Activated T-helper 17 cell treated with anti-CD3 and anti-CD28 coated beads, Interleukin-2, amount 50 U/mL, for 72 hours (primary cell): ENCODE measurements around the gene AKIRIN1. TPM values are rescaled to one million over a fixed set of nuclear protein-coding genes. Genes with fewer than 3 reads are reported as not detected.
"Not testable (repeated sequence)": the region's sequence is repeated elsewhere in the genome, so short reads cannot be mapped to it uniquely, and the experiment has no call there.

Experiments used
- ATAC-seq: fragments of 150-1000 bp; cut with Tn5 transposase; replicated peaks from 2 replicates; pipeline ENCODE4 v1.10.0; 2021; ENCODE audit warnings: mild to moderate bottlenecking, moderate library complexity
- H3K27ac Mint-ChIP-seq: one replicate; pipeline ENCODE4 v1.8.0; 2022; ENCODE audit warnings: mixed read lengths
- H3K27me3 Mint-ChIP-seq: one replicate; pipeline ENCODE4 v1.8.0; 2022; ENCODE audit warnings: mixed read lengths
- H3K36me3 Mint-ChIP-seq: one replicate; pipeline ENCODE4 v1.8.0; 2022; ENCODE audit warnings: low read depth, mild to moderate bottlenecking, mixed read lengths
- H3K4me1 Mint-ChIP-seq: one replicate; pipeline ENCODE4 v1.8.0; 2022; ENCODE audit warnings: mixed read lengths
- H3K4me3 Mint-ChIP-seq: one replicate; pipeline ENCODE4 v1.8.0; 2022; ENCODE audit warnings: mild to moderate bottlenecking, mixed read lengths
- H3K9me3 Mint-ChIP-seq: one replicate; pipeline ENCODE4 v1.8.0; 2022; ENCODE audit warnings: mixed read lengths
- total RNA-seq, 2 donors: library from RNA; stranded (reverse); gene quantifications; one replicate each; pipeline ENCODE4 v1.2.3, GENCODE V29; 2022

Gene AKIRIN1
- total RNA-seq, 2 donors from 2014 or later: 52.2 to 54.1 TPM

DNA sequence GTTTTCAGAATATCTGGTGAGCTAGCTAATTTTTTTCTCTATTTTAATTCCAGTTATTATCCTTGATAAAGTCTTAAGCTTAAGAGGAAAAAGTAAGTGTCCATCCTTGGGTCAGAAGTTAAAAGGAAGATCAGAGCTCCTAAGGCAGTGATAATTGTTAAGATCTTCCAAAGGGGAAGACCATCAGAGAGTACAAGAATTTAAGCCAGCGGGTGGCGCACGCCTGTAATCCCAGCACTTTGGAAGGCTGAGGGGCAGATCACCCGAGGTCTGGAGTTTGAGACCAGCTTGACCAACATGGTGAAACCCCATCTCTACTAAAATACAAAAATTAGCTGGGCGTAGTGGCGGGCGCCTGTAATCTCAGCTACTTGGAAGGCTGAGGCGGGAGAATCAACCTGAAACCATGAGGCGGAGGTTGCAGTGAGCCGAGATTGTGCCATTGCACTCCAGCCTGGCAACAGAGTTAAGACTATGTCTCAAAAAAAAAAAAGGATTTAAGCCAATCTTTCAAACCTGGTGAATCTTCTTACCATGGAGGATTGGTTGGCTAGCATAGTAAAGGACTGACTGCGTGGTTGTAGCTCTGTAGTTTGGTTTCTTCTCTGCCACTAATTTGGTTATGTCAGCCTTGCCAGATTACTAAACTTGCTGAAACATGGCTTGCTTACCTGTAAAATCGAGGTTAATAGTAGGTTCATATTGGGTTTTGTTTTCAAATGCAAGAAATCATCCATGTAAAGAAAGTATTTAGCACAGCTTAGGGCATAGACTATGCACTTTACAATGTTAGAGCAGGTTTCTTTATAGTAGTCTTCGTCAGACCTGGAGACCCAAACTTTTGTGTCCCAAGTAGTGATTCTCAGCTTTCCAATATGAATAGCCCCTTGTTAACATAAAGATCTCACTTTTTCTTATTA, 15.9 kb downstream of the AKIRIN1 start:
- no peaks in the 10 kb centered on the region for H3K27me3 Mint-ChIP-seq
- peaks cover 25% of the 10 kb centered on the region for H3K4me1 Mint-ChIP-seq
- H3K27ac Mint-ChIP-seq: peak overlapping the region; percentile 49
- peaks cover 93% of the 10 kb centered on the region for H3K36me3 Mint-ChIP-seq
- ATAC-seq: no peak
- no peaks in the 10 kb centered on the region for H3K9me3 Mint-ChIP-seq
- no peak overlapping the region for H3K4me3 Mint-ChIP-seq

GRCh38 chr1:39014956-39015355, 23.9 kb downstream of the AKIRIN1 start:
- H3K9me3 Mint-ChIP-seq, H3K4me1 Mint-ChIP-seq, H3K4me3 Mint-ChIP-seq, ATAC-seq, H3K27ac Mint-ChIP-seq, H3K27me3 Mint-ChIP-seq: not testable (repeated sequence)
- peaks cover 24% of the 10 kb centered on the region for H3K36me3 Mint-ChIP-seq

- no peaks in the 10 kb centered on the region for H3K27me3 Mint-ChIP-seq
Observed at GRCh38 chr1:39016604-39017171, 25.6 kb downstream of the AKIRIN1 start.

GRCh38 chr1:39017266-39017665, 26.2 kb downstream of the AKIRIN1 start:
- H3K36me3 Mint-ChIP-seq: peaks cover 7% of the 10 kb centered on the region
- H3K27me3 Mint-ChIP-seq: no peaks in the 10 kb centered on the region
- no peak for ATAC-seq
- H3K9me3 Mint-ChIP-seq: no peaks in the 10 kb centered on the region
- H3K27ac Mint-ChIP-seq: no peak overlapping the region
- no peaks in the 10 kb centered on the region for H3K4me1 Mint-ChIP-seq
- no peak overlapping the region for H3K4me3 Mint-ChIP-seq

More at GRCh38 chr1:39016604-39017171, 25.6 kb downstream of the AKIRIN1 start:
- H3K4me1 Mint-ChIP-seq: no peaks in the 10 kb centered on the region
- H3K4me3 Mint-ChIP-seq: no peak overlapping the region
- ATAC-seq: no peak
- H3K9me3 Mint-ChIP-seq: no peaks in the 10 kb centered on the region
- H3K27ac Mint-ChIP-seq: no peak overlapping the region
- H3K36me3 Mint-ChIP-seq: peaks cover 13% of the 10 kb centered on the region

GRCh38 chr1:39020494-39020893, 29.4 kb downstream of the AKIRIN1 start:
- not testable (repeated sequence) for H3K9me3 Mint-ChIP-seq, H3K36me3 Mint-ChIP-seq, H3K4me1 Mint-ChIP-seq, H3K27ac Mint-ChIP-seq, H3K4me3 Mint-ChIP-seq, ATAC-seq, H3K27me3 Mint-ChIP-seq

GRCh38 chr1:39021426-39021825, 30.4 kb downstream of the AKIRIN1 start:
- Mint-ChIP-seq H3K9me3 (no peaks in the 10 kb centered on the region), H3K27me3 (no peaks in the 10 kb centered on the region), H3K27ac (no peak overlapping the region), H3K4me1 (peaks cover 5% of the 10 kb centered on the region), H3K36me3 (no peaks in the 10 kb centered on the region), H3K4me3 (no peak overlapping the region)
- no peak for ATAC-seq

GRCh38 chr1:39023140-39023539, 32.1 kb downstream of the AKIRIN1 start:
- Mint-ChIP-seq H3K36me3 (peaks cover 15% of the 10 kb centered on the region), H3K4me3 (no peak overlapping the region), H3K9me3 (no peaks in the 10 kb centered on the region), H3K27ac (no peak overlapping the region), H3K4me1 (peaks cover 5% of the 10 kb centered on the region), H3K27me3 (no peaks in the 10 kb centered on the region)
- no peak for ATAC-seq

DNA sequence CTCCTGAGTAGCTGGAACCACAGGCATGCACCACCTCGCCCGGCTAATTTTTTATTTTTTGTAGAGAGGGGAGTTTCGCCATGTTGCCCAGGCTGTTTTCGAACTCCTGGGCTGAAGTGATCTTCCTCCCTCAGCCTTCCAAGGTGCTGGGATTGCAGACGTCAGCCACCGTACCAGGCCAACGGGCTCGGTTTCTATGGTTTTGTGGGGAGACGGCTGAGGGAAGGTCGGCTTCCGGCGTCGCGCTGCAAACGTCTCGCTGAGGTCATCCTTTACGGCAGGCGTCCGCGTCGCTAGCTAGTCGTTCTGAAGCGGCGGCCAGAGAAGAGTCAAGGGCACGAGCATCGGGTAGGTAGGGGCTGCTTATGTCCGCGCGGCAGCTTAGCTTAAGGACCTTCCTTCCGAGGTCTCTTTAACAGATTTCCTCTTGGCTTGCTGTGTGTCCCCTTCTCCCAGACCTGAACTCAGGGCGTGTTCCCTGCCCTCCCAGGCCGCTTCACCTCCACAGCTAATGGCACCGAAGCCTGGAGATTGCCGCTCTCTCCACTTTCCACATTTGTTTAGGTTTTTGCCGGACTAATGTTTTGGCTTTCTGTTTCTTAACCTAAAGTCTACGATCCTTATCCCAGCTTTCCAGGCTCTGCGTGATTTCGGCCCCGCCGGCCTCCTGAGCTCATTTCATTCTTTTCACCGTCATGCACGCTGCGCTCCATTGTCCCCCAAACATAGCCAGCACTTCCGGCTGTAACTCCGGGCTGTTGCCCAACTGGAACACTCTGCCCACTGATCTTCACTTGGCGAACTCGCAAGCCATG, 35.2 kb downstream of the AKIRIN1 start, which contains the start of gene NDUFS5:
NDUFS5 (plus strand) TSS at position 300 of the 815 bp plus-strand sequence. CDS start 2,375 bp downstream, outside the sequence.
- Mint-ChIP-seq H3K36me3 (peaks cover 46% of the 10 kb centered on the region), H3K27me3 (no peaks in the 10 kb centered on the region)
- ATAC-seq: peak; percentile 93

GRCh38 chr1:39026866-39027507, 35.9 kb downstream of the AKIRIN1 start:
- Mint-ChIP-seq H3K27ac (peak overlapping the region; percentile 89), H3K4me3 (peak overlapping the region; percentile 87), H3K4me1 (peaks cover 14% of the 10 kb centered on the region), H3K27me3 (no peaks in the 10 kb centered on the region), H3K9me3 (no peaks in the 10 kb centered on the region), H3K36me3 (peaks cover 53% of the 10 kb centered on the region)
- ATAC-seq: no peak

More for the DNA sequence above, 35.2 kb downstream of the AKIRIN1 start, which contains the start of gene NDUFS5:
- no peaks in the 10 kb centered on the region for H3K9me3 Mint-ChIP-seq
- peak within 1 kb of the TSS; percentile 87 for H3K4me3 Mint-ChIP-seq
- H3K27ac Mint-ChIP-seq: peak within 1 kb of the TSS; percentile 89
- peaks cover 10% of the 10 kb centered on the region for H3K4me1 Mint-ChIP-seq

DNA sequence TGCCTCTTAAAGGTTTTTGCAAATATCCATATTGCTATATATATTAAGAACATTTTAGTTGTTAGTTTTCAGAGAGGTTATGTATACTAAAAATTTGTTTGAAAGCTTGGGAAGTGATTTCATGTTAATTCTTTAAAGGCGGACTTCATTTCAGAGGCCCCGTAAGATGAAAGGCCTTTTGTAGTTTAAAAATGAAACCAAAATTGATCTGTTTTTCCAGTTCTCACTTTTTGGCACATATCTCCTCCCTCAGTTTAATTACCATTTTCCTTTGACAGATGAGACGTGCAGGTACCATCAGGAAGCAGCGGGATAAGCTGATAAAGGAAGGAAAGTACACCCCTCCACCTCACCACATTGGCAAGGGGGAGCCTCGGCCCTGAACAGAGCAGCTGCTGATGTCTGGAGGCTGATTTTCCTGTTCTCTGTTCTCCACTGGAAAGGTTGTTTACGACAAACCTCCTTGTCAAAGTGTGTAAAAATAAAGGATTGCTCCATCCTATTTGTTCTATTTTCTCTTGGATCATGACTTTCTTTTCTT, 43.1 kb downstream of the AKIRIN1 start:
- H3K9me3 Mint-ChIP-seq: no peaks in the 10 kb centered on the region
- no peaks in the 10 kb centered on the region for H3K27me3 Mint-ChIP-seq
- H3K4me1 Mint-ChIP-seq: peaks cover 27% of the 10 kb centered on the region
- H3K27ac Mint-ChIP-seq: peak overlapping the region; percentile 94
- no peak for ATAC-seq
- H3K4me3 Mint-ChIP-seq: peak overlapping the region; percentile 85
- H3K36me3 Mint-ChIP-seq: peaks cover 89% of the 10 kb centered on the region

DNA sequence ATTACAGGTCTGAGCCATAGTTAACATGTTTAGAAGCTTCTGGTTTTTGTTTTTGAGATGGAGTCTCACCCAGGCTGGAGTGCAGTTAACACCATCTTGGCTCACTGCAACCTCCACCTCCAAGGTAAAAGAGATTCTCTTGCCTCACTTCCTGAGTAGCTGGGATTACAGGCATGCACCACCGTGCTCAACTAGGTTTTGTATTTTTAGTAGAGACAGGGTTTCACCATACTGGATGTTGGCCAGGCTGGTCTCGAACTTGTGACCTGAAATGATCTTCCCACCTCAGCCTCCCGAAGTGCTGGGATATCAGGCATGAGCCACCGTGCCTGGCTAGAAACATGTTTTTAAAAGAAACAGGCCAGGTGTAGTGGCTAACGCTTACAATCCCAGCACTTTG, 45.6 kb downstream of the AKIRIN1 start:
- Mint-ChIP-seq H3K9me3 (no peaks in the 10 kb centered on the region), H3K27ac (no peak overlapping the region), H3K4me3 (no peak overlapping the region), H3K4me1 (peaks cover 23% of the 10 kb centered on the region), H3K27me3 (no peaks in the 10 kb centered on the region), H3K36me3 (peaks cover 71% of the 10 kb centered on the region)
- no peak for ATAC-seq

- Mint-ChIP-seq H3K4me3 (no peak overlapping the region), H3K4me1 (peaks cover 5% of the 10 kb centered on the region), H3K9me3 (no peaks in the 10 kb centered on the region), H3K36me3 (peaks cover 29% of the 10 kb centered on the region), H3K27me3 (no peaks in the 10 kb centered on the region), H3K27ac (peak overlapping the region; percentile 34)
- ATAC-seq: no peak
Observed at GRCh38 chr1:39043513-39043912, 52.4 kb downstream of the AKIRIN1 start.

GRCh38 chr1:39044762-39045161, 53.7 kb downstream of the AKIRIN1 start:
- ATAC-seq: no peak
- Mint-ChIP-seq H3K27ac (no peak overlapping the region), H3K27me3 (no peaks in the 10 kb centered on the region), H3K9me3 (no peaks in the 10 kb centered on the region), H3K4me1 (no peaks in the 10 kb centered on the region), H3K36me3 (peaks cover 23% of the 10 kb centered on the region), H3K4me3 (no peak overlapping the region)

GRCh38 chr1:39045231-39045630, 54.2 kb downstream of the AKIRIN1 start:
- H3K36me3 Mint-ChIP-seq: peaks cover 23% of the 10 kb centered on the region
- no peak overlapping the region for H3K27ac Mint-ChIP-seq
- ATAC-seq: no peak
- H3K4me1 Mint-ChIP-seq: no peaks in the 10 kb centered on the region
- no peak overlapping the region for H3K4me3 Mint-ChIP-seq
- H3K9me3 Mint-ChIP-seq: no peaks in the 10 kb centered on the region
- no peaks in the 10 kb centered on the region for H3K27me3 Mint-ChIP-seq
